ENCODE results near the gene PLCB1.

DNA sequence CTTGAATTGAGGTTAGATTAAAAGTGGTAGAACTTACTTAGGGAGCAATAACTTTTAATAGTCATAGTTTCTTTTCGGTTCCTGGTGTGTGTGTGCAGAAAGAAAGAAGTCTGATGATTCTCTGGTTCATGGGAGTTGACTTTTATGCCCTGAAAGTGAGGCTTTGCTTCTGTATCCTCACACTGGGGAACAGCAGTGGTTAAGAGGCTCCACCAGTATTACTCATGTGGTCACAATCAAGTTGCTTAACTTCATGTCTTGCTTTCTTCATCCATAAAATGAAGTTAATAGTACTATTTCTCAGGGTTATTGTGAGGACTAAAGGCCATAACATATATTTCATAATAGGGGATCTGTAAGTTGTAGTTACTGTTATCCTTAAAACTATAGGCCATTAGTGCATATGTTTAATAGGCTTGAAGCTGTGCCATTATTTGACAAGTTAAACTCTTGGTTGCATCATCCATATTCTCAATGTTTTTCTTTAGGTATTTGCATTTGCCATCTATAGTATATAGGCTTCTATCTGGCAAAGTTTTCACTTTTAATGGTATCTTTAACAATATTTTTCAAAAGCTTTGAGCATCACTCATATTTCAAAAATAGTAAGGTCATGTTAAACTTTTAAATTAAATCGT lies 262.4 kb downstream of the PLCB1 start:
- TF ChIP-seq, protein P1, sequence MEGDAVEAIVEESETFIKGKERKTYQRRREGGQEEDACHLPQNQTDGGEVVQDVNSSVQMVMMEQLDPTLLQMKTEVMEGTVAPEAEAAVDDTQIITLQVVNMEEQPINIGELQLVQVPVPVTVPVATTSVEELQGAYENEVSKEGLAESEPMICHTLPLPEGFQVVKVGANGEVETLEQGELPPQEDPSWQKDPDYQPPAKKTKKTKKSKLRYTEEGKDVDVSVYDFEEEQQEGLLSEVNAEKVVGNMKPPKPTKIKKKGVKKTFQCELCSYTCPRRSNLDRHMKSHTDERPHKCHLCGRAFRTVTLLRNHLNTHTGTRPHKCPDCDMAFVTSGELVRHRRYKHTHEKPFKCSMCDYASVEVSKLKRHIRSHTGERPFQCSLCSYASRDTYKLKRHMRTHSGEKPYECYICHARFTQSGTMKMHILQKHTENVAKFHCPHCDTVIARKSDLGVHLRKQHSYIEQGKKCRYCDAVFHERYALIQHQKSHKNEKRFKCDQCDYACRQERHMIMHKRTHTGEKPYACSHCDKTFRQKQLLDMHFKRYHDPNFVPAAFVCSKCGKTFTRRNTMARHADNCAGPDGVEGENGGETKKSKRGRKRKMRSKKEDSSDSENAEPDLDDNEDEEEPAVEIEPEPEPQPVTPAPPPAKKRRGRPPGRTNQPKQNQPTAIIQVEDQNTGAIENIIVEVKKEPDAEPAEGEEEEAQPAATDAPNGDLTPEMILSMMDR (IDR thresholded peaks at IDR 0.05) = no peak
- TF ChIP-seq POLR2A (IDR thresholded peaks at IDR 0.05; ENCODE audit: low read depth) (no peak), EP300 (IDR thresholded peaks at IDR 0.05) (no peak)

Measured in esophagus muscularis mucosa (tissue), 4 donors.